ENCODE results near the gene PLCD1. TPM values are rescaled to one million over a fixed set of nuclear protein-coding genes. Genes with fewer than 3 reads are reported as not detected.
"Not testable (repeated sequence)": the region's sequence is repeated elsewhere in the genome, so short reads cannot be mapped to it uniquely, and the experiment has no call there.

PLCD1 gene
- total and polyA plus RNA-seq, 2 experiments from 2014 or later, result 21.0 to 29.1 TPM

DNA sequence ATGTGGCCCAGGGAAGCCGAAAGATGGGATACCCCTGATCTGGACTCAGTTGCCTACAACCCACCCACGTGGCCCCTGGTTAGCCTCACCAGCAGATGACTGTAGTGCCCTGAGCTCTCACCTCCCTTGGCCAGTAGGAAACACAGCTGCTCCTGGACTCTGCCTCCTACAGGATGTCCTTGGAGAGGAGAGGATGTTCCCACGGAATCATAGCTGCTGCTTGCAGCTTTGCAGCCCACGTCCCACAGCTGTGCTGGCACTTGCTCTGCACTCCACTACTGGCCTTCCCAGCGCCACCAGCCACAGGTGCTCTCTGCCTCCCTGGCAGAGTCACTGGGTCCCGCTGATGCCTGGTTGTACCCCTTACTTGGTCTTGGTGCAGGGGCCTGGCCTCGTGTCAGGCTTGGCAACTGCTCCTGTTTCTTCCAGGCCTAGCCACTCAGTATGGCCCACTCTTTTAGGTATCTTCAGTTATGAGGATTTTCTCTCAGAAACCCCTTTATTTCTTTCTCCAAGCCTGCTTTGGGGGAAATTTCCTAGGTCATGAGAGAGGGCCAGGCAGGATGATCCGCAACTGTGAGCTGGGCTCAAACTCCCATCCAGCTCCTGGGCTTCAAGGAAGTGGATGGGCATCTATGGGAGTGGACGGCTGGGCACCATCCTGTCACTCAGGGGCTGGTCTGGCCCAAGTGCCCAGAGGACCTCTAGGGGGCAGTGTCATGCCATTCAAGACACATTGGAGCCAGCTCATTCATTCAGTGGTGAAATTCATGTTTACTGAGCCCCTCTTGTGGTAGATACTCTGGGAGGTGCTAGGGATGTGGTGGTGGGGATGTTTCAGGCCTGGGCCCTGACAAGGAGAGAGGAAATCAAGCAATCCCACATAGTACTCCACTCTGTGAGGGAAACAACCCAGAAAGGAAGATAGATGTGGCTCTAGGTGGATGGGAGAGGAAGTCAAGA, 55.0 kb downstream of the PLCD1 start:
- H3K36me3 ChIP-seq, result peaks cover 6% of the 10 kb centered on the region
- H3K4me1 ChIP-seq (ENCODE audit: low read depth), result no peaks in the 10 kb centered on the region
- TF ChIP-seq, protein P1, sequence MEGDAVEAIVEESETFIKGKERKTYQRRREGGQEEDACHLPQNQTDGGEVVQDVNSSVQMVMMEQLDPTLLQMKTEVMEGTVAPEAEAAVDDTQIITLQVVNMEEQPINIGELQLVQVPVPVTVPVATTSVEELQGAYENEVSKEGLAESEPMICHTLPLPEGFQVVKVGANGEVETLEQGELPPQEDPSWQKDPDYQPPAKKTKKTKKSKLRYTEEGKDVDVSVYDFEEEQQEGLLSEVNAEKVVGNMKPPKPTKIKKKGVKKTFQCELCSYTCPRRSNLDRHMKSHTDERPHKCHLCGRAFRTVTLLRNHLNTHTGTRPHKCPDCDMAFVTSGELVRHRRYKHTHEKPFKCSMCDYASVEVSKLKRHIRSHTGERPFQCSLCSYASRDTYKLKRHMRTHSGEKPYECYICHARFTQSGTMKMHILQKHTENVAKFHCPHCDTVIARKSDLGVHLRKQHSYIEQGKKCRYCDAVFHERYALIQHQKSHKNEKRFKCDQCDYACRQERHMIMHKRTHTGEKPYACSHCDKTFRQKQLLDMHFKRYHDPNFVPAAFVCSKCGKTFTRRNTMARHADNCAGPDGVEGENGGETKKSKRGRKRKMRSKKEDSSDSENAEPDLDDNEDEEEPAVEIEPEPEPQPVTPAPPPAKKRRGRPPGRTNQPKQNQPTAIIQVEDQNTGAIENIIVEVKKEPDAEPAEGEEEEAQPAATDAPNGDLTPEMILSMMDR (IDR thresholded peaks at IDR 0.05; ENCODE audit: low read depth, low read length), result peak; percentile 85
- peak; percentile 74 to 84 for DNase-seq (ENCODE audit: low read depth in 1 of 2, low spot score in 1 of 2)
- H3K27ac ChIP-seq, result no peak overlapping the region
- H3K27me3 ChIP-seq, result no peaks in the 10 kb centered on the region
- H3K4me3 ChIP-seq, result no peak overlapping the region
- no peaks in the 10 kb centered on the region for H3K9me3 ChIP-seq (ENCODE audit: low read depth)

DNA sequence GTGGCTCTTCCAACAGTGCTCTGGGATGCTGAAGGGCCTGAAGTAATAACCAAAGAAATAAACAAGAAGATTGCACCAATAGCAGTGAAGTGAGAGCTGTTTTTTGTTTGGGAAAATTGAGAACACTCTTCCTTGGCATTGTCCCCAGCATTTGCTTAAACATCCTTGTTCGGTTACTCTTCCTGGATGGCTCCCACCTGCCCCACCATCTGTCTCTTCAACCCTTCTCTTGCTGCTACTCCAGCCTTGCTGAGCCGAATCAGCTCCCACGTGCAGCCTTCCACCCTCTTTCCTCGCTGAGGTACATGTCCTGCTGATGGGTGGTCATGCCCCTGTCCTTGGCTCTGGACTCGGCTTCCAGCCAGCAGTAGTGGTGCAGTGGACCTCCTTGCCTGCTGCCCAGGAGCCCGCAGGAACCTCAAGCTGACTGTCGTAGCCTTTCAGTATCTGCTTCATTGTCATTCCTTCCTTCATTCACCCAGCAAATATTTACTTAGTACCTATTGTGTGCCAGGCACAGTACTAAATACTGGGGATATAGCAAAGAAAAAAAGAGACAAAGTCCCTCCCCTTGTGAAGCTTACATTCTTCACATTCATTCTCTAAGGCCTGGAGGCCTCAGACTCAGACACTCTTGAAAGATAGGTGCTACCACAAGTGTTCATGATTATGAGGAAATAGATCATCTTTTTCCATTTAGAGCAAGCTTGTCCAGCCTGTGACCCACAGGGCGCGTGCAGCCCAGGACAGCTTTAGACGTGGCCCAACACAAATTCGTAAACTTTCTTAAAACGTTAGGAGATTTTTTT, 56.0 kb downstream of the PLCD1 start:
- no peak overlapping the region for H3K27ac ChIP-seq
- TF ChIP-seq, protein P1 (IDR thresholded peaks at IDR 0.05; ENCODE audit: low read depth, low read length), result no peak

DNA sequence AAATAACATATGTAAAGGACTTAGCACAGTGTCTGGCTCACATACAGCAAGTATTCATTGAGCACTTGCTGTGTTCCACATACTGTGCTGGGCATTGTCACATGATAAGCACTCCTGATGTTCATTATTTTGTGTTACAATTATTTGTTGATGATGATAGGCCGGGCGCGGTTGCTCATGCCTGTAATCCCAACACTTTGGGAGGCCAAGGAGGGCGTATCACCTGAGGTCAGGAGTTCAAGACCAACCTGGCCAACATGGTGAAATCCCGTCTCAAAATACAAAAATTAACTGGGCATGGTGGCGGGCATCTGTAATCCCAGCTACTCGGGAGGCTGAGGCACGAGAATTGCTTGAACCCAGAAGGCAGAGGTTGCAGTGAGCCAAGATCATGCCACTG, 57.4 kb downstream of the PLCD1 start:
- not testable (repeated sequence) for H3K9me3 ChIP-seq (ENCODE audit: low read depth); H3K36me3 ChIP-seq; H3K27ac ChIP-seq; H3K4me3 ChIP-seq; H3K4me1 ChIP-seq (ENCODE audit: low read depth); H3K27me3 ChIP-seq; DNase-seq (ENCODE audit: low read depth in 1 of 2, low spot score in 1 of 2)

More for the DNA sequence above, 56.0 kb downstream of the PLCD1 start:
- Histone ChIP-seq H3K4me1 (ENCODE audit: low read depth) (no peaks in the 10 kb centered on the region), H3K27me3 (no peaks in the 10 kb centered on the region), H3K9me3 (ENCODE audit: low read depth) (no peaks in the 10 kb centered on the region), H3K36me3 (peaks cover 6% of the 10 kb centered on the region), H3K4me3 (no peak overlapping the region)
- DNase-seq (ENCODE audit: low read depth in 1 of 2, low spot score in 1 of 2), result no peak

DNA sequence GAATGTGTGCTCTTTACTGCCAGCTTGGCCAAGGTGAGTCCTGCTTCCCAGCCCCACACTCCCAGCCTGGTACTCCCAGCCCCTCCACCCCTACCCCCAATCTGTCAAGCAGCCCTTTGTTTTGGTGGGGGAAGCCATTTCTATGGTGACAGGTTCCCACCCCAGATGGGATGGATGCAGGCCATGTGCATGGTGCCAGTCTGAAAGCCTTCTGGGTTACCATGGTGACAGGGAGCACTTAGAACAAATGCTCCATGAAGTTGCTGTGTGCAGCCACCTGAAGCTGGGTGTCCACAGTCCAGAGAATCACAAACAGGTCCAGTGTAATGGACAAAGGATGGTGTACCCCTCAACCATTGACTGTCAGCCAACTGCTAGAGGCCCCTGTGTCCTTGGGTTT, 58.0 kb downstream of the PLCD1 start:
- no peak for DNase-seq (ENCODE audit: low read depth in 1 of 2, low spot score in 1 of 2)
- TF ChIP-seq, protein P1 (IDR thresholded peaks at IDR 0.05; ENCODE audit: low read depth, low read length), result no peak
- Histone ChIP-seq H3K9me3 (ENCODE audit: low read depth) (no peaks in the 10 kb centered on the region), H3K27me3 (no peaks in the 10 kb centered on the region), H3K4me3 (no peak overlapping the region), H3K36me3 (peaks cover 6% of the 10 kb centered on the region), H3K27ac (no peak overlapping the region), H3K4me1 (ENCODE audit: low read depth) (no peaks in the 10 kb centered on the region)

DNA sequence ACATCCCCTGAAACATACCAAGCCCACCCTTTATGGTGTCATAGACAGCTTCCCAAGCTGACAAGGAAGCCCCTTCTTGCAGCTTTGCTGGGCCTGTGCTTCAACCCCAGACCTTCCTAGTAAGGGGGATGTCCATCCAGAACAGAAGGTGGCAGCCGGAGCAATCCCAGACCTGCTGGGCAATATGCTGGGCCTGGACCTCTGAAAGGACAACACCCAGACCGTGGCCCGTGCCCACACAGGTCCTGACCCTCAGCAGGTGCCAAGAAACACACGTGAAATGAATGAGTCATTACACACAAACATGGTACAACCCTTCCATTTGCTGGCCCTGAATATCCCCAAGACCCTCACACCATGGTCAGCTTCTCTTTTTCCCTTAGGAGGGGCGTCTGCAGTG, 58.6 kb downstream of the PLCD1 start:
- no peak for DNase-seq (ENCODE audit: low read depth in 1 of 2, low spot score in 1 of 2)
- Histone ChIP-seq H3K36me3 (peaks cover 1% of the 10 kb centered on the region), H3K4me1 (ENCODE audit: low read depth) (no peaks in the 10 kb centered on the region), H3K4me3 (no peak overlapping the region), H3K27ac (no peak overlapping the region), H3K27me3 (no peaks in the 10 kb centered on the region), H3K9me3 (ENCODE audit: low read depth) (no peaks in the 10 kb centered on the region)
- TF ChIP-seq, protein P1 (IDR thresholded peaks at IDR 0.05; ENCODE audit: low read depth, low read length), result no peak

All from cardiac muscle cell (in vitro differentiated cells and primary cell).